ENCODE data around the gene DST.
"Not testable (repeated sequence)": the region's sequence is repeated elsewhere in the genome, so short reads cannot be mapped to it uniquely, and the experiment has no call there.

The DST gene

DNA sequence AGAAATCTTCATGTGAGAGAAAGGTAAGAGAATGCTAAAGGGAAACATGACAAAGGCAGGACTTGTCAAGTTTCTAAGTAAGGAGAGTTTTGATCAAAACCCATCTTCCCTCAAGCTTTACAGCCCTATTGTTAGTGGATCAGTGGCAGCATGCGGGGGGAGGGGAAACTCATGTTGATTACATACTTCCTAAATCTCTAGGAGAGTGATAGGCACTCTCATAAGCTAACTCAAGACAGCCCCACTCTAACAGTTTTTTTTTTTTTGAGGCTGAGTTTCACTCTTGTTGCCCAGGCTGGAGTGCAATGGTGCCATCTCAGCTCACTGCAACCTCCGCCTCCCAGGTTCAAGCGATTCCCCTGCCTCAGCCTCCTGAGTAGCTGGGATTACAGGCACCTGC lies 18.6 kb upstream of the DST start:
- not testable (repeated sequence) for DNase-seq

DNA sequence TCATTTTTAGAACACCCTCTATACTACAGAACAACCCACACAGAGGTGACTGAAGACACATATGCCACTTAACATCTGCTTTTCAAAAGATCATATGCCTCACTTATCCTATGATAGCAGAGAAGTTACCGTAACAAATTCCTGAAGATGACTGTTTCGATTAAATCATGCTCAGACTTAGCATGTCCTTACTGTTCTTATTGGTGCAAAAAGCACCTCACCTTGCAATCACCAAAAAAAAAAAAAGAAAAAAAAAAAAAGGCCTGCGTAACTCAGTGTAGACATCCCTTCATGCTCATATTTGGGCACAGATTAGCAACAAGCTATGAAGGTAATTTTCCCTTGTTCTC lies 17.7 kb upstream of the DST start:
- no peak for DNase-seq

DNA sequence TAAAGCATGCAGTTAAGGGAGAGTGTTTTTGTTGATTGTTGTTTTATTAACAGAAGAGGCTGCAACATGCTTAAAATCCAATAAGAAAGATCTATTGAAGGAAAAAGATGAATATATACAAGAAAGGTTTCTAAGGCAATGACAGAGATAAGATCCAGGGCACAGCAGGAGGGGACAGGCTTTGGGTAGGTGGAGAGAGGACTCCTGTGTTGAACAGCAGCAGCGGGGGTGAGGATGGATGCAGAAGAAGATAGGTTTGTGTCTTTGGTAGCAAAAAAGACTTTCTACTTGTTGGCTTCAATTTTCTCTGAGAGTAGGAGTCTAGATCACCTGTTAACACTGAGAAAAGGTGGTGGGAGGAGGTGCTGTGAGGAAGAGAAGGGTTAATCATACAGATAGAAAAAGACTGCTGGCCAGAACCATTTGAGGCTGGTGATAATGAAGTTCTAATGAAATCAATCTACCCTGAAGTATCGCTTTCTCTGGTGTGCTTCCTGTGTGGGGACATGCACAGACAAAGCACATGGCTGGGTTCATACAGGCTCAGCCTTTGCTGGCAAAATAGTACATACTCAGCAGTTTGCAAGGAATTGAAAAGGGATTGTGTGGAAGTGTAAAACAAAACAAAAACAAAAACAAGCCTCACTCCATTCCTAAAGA lies 17.2 kb upstream of the DST start:
- DNase-seq = no peak

- no peak for DNase-seq
Observed at GRCh38 chr6:56658326-56658725, 15.6 kb upstream of the DST start.

DNA sequence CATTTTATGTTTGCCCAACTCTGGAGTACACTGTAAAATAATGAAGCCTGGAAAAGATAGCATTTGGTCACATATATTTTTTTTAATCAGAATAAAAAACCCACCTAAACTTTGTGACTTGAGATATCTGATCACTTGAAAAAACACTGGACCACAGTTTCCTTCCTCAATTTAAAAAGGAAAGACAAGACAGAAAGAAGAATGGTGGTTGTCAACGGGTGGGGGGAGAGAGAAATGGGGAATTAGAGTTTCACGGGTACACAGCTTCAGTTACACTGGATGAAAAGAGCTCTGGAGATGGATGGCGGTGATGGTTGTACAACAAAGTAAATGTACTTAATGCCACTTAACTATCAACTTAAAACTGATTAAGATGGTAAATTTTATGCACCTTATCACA lies 14.7 kb upstream of the DST start:
- no peak for DNase-seq

GRCh38 chr6:56656466-56656865 lies 13.8 kb upstream of the DST start:
- no peak for DNase-seq

GRCh38 chr6:56655996-56656395 lies 13.3 kb upstream of the DST start:
- no peak for DNase-seq

GRCh38 chr6:56655249-56655648 lies 12.6 kb upstream of the DST start:
- DNase-seq = no peak

- DNase-seq = no peak
Observed at GRCh38 chr6:56652994-56653393, 10.3 kb upstream of the DST start.

GRCh38 chr6:56652231-56652630 lies 9.5 kb upstream of the DST start:
- DNase-seq = no peak

GRCh38 chr6:56650191-56650590 lies 7.5 kb upstream of the DST start:
- DNase-seq = no peak

GRCh38 chr6:56649782-56650181 lies 7.1 kb upstream of the DST start:
- DNase-seq = no peak

DNA sequence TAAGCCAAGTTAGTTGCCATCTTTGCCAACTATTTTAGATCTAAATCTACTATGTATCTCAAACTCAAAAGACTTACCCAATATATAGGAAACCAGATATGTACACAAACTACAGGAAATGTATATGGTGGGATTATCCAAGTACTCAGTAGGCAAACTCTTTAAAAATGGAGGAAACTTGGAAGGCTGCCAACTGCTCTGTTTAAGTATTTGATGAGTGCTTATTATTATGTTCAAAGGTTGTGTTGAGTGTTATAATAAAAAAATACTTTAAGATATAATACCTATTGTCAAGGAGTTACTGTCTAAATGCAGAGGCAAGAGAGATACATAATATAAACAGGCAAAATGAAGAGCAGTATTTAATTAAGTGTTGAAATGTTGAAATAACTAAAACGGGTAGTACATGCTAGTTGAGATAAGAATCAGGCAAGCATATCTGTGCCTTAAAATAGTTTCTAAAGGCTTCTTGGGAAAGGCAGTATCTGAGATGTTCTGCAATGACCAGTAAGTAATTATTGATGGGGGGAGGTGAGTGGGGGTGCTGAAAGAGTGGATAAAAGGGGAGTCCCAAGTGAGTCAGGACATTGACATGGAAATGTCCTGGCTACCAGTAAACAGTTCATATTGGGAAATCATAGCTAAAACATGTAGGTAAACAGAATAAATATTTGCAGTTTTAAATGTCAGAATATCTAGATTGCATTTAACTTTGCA lies 6.5 kb upstream of the DST start:
- DNase-seq = no peak

- DNase-seq = no peak
Observed at GRCh38 chr6:56647172-56647762, 4.6 kb upstream of the DST start.

GRCh38 chr6:56644366-56644765 lies 1.7 kb upstream of the DST start:
- DNase-seq = no peak

DNA sequence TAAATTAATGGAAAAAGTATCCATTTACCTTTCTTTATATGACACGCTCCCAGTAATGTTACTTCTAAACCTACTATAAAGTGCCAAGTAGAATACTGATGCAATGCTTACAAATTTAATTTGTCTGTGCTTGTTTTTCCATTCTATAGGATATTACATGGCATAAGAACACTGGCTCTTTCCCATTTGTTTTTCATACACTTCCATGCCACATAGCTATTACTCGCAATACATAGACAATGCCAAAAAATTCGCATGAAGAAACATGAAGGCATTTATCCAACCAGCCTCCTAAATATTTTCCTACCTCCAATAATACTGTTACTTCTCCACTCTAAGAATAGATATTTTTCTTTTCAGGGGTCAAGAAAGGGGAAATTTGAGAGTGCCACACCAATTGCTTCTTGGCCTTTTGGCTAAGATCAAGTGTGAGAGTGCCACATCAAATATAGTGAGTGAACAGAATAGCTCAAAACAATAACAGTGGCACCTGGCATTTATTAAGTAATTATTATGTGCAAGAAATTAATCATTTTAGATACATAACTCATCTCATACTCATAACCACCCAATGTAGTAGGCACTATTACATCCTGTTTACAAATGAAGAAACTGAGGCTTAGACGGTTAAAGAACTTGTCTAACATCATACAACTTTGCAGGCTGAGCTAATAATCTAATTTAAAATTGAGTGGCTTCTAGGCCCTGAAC lies 845 bp upstream of the DST start:
- DNase-seq = no peak

DNA sequence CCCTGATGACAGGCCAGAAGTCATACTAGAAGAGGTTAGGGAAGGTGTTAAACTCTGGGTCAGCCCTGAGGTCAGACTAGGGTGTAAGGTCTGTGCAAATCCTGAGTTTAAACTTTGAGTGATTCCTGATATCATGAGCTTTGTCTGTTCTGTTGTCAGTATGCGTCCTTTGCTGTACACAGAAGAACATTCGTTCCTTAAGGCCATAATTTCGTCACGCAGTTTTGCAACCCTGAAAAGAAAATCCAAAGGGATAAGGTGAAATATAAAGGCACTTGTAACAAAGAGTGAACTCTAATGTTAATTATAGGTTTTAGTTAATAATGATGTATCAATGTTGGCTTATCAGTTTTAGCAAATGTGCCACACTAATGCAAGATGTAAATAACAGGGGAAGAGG lies 2.3 kb downstream of the DST start:
- DNase-seq = no peak

GRCh38 chr6:56638760-56639159 lies 3.9 kb downstream of the DST start:
- DNase-seq = no peak

DNA sequence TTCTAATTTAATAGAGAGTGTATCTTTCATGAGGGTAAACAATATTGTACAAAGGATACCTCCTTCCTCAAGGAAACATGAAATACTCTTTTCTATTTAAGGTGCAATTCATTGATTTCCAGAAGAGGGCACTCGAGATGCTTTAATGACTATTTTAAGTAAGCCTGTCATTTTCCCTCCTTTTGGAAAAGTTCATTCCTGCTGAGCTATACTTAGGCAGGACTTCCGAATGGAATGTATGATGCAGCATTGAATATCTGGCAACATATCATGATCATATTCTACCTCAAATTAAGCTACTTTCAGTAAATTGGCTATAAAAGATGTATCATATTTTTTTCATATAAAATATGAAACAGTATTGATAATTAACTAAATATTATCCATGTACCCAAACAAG lies 5.0 kb downstream of the DST start:
- no peak for DNase-seq

GRCh38 chr6:56628105-56628504 lies 14.6 kb downstream of the DST start:
- DNase-seq = no peak

DNA sequence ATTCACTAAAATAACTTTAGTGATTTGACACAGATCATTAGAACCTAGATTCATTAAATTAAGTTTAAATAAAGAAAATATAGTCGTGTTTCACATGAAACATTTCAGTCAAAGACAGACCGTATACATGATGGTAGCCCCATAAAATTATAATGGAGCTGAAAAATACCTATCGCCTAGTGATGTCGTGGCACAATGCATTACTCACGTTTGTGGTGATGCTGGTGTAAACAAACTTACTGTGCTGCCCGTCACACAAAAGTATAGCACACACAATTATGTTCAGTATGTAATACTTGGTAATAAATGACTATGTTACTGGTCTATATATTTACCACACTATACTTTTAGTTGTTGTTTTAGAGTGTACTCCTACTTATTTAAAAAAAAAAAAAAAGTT lies 17.3 kb downstream of the DST start:
- no peak for DNase-seq

DNA sequence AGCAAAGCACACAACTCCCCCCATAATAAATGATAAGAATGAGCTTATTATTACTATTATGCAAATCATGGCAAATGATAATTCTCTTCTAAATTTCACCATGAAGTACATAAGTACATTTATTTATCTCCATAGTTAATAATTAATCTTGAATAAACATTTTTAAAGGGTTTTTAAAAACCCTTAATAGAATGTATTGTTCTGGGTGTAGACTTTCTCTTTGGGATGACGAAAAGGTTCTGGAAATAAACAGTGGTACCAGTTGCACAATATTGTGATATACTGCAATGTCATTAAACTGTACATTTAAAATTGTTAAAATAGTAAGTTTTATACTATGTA lies 18.0 kb downstream of the DST start:
- DNase-seq = no peak

DNA sequence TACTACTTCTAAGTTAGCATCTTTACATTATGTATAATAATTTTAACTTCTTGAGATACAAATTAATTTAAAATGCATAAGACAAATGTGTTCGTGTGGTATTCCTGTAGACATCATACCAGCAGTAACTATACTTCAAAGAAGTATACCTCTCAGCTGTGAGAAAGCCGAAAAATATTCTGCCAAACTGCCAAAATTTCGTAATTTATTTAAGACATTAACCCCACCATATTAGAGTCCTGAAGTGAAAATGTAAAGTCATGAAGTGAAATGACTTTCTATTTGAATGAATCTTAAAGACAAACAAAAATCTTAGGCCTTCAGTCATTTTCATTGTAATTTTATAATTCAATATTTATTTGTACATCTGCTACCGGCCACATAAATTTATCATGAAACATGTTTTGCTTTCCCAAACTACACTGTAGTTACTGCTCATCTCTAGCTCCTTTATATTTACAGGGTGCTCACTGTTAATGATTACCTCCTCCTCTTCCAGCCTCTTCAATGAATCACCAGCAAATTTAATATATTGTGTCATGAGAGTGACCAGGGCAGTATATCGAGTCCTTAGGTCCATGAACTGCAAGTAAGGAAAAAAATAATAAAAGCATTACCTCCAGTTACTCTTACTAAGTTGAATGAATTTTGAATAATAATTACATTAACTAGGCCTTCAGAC lies 18.5 kb downstream of the DST start:
- no peak for DNase-seq

Measured in NCI-H2029 (cell line).